Measurements from ENCODE around the gene CCDC167. TPM values are rescaled to one million over a fixed set of nuclear protein-coding genes. Genes with fewer than 3 reads are reported as not detected.

Gene CCDC167
- total RNA-seq, 1 experiment from 2014 or later = 27.8 TPM

GRCh38 chr6:37491171-37491829 is 8.4 kb downstream of the CCDC167 start:
- ChIA-PET CTCF (no interaction called here), POLR2A (no interaction called here), RAD21 (ENCODE audit: low non-redundant PET in 1 of 2, low total read pairs in 2 of 2, uncharacterized antibody in 2 of 2, unreplicated experiment in 2 of 2) (no interaction called here)
- Histone ChIP-seq H3K9ac (ENCODE audit: low read length) (no peak overlapping the region), H3K9me3 (ENCODE audit: control insufficient read depth in 1 of 2, insufficient read depth in 1 of 2, low read depth in 1 of 2, low read length in 2 of 2) (no peaks in the 10 kb centered on the region), H3K4me3 (replicated peaks in 1 of 2; ENCODE audit: low read depth in 1 of 2, low read length in 2 of 2) (no peak overlapping the region), H3K9me2 (ENCODE audit: insufficient read depth) (no peaks in the 10 kb centered on the region), H4K20me1 (ENCODE audit: insufficient read depth) (no peaks in the 10 kb centered on the region), H2AFZ (ENCODE audit: low read depth, low read length, poor library complexity, severe bottlenecking) (no peak overlapping the region), H3K4me2 (ENCODE audit: low read length) (no peak overlapping the region), H3K36me3 (ENCODE audit: control insufficient read depth in 1 of 2, insufficient read depth in 2 of 2, low read length in 2 of 2) (no peaks in the 10 kb centered on the region), H3K79me2 (ENCODE audit: insufficient read depth, low read length) (no peaks in the 10 kb centered on the region; the same call in 1 of the 2 replicates), H3K27ac (ENCODE audit: low read depth, low read length) (no peak overlapping the region), H3K4me1 (ENCODE audit: control insufficient read depth in 1 of 2, insufficient read depth in 2 of 2, low read length in 2 of 2) (no peaks in the 10 kb centered on the region), H3K27me3 (ENCODE audit: insufficient read depth, low read length) (no peaks in the 10 kb centered on the region)
- ATAC-seq (no peak), DNase-seq (ENCODE audit: low read depth, low spot score) (no peak)
- intact Hi-C loops (cut with micrococcal nuclease) = no loop called here
- BruUV-seq (replicated peaks) = no TSS peak
- TF ChIP-seq ELF1 (IDR thresholded peaks at IDR 0.05; ENCODE audit: borderline replicate concordance, low read depth) = no peak
- TF ChIP-seq CEBPB (IDR thresholded peaks at IDR 0.05; ENCODE audit: low read depth) = no peak
- no peak for TF ChIP-seq ZBTB33 (IDR thresholded peaks at IDR 0.05; ENCODE audit: extremely low read depth, insufficient replicate concordance, low read length)
- no peak for TF ChIP-seq ZNF274 (IDR thresholded peaks at IDR 0.05; ENCODE audit: low read depth, low read length)
- no peak for TF ChIP-seq SRF (IDR thresholded peaks at IDR 0.05; ENCODE audit: low read depth)
- no peak for TF ChIP-seq EZH2phosphoT487 (IDR thresholded peaks at IDR 0.05; ENCODE audit: borderline replicate concordance)
- no peak for TF ChIP-seq SIN3A (IDR thresholded peaks at IDR 0.05; ENCODE audit: low read depth)
- TF ChIP-seq JUND (IDR thresholded peaks at IDR 0.05) = no peak
- no peak for TF ChIP-seq ZFX (IDR thresholded peaks at IDR 0.05)
- no peak for TF ChIP-seq FOSL1 (IDR thresholded peaks at IDR 0.05; ENCODE audit: low read depth)
- TF ChIP-seq EZH2 (IDR thresholded peaks at IDR 0.05) = no peak
